ENCODE data around the gene NSRP1.

Gene NSRP1

DNA sequence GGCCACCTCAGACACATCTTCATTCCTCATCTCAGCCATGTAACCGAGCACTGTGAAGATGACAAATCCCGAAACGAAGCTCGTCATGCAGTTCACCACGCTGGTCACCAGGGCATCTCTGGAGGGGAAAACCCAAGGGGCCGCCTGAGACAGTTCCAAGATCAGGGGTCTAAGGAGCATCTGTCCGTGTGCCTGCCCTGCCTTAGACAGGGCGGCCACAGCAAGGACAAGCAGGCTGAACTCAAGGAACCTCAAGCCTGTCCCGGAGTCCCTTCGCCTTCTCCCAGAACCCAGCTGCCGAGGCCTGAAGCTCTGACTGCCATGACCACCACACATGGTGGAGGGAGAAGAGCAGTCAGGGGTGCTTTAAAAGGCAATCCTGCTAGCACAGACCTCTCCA, 96.1 kb downstream of the NSRP1 start:
- no peak overlapping the region for H3K27ac Mint-ChIP-seq
- H3K9me3 Mint-ChIP-seq: no peaks in the 10 kb centered on the region
- H3K27me3 Mint-ChIP-seq (ENCODE audit: low read depth): peaks cover 8% of the 10 kb centered on the region
- H3K36me3 Mint-ChIP-seq (ENCODE audit: low read depth): no peaks in the 10 kb centered on the region
- H3K4me1 Mint-ChIP-seq (ENCODE audit: low read depth): no peaks in the 10 kb centered on the region
- H3K4me3 Mint-ChIP-seq: no peak overlapping the region

DNA sequence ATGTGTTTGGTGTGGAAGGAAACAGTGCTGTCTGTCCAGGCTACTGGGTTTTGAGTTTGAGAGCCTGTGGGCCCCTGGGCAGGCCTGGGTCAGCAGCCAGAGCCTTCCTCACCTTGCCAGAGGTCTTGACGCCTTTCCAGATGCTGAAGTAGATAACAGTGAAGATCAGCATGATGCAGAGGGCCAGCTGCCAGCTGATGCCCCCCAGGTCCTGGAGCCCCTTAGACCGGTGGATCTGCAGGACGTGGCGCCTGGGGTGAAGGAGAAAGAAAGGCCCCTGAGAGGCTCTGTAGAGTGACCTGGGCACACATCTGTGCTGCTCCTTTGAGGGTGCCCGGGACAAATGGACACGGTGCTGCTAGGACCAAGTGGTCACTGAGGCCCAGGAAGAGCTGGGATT, 100.4 kb downstream of the NSRP1 start:
- H3K27ac Mint-ChIP-seq: no peak overlapping the region
- no peaks in the 10 kb centered on the region for H3K4me1 Mint-ChIP-seq (ENCODE audit: low read depth)
- no peaks in the 10 kb centered on the region for H3K36me3 Mint-ChIP-seq (ENCODE audit: low read depth)
- H3K4me3 Mint-ChIP-seq: no peak overlapping the region
- H3K27me3 Mint-ChIP-seq (ENCODE audit: low read depth): peaks cover 4% of the 10 kb centered on the region
- H3K9me3 Mint-ChIP-seq: no peaks in the 10 kb centered on the region

DNA sequence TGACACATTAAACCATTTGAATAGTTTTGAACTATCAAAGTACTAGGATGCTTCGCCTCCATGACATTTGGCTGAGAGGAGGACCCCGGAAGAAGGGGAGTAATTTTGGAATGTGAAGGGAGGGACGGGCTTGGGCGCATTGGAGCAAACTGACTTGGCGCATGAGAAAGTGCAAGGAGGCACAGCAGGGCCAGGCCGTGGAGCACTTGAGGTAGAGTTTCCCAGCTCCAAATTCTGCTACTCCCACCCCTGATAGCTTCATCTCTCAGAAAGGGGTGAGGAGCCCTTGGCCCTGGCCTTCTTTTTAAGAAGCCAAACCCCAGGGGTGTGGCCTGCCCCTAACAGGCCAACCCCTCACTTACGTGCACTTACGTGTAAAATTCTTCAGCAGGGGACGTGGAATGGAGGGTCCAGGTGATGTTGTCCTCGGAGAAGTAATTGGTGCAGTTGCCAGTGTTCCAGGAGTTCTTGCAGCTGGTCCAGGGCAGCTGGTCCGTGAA, 101.2 kb downstream of the NSRP1 start:
- no peak overlapping the region for H3K4me3 Mint-ChIP-seq
- H3K9me3 Mint-ChIP-seq: no peaks in the 10 kb centered on the region
- H3K36me3 Mint-ChIP-seq (ENCODE audit: low read depth): no peaks in the 10 kb centered on the region
- no peak overlapping the region for H3K27ac Mint-ChIP-seq
- H3K27me3 Mint-ChIP-seq (ENCODE audit: low read depth): peaks cover 4% of the 10 kb centered on the region
- H3K4me1 Mint-ChIP-seq (ENCODE audit: low read depth): no peaks in the 10 kb centered on the region

DNA sequence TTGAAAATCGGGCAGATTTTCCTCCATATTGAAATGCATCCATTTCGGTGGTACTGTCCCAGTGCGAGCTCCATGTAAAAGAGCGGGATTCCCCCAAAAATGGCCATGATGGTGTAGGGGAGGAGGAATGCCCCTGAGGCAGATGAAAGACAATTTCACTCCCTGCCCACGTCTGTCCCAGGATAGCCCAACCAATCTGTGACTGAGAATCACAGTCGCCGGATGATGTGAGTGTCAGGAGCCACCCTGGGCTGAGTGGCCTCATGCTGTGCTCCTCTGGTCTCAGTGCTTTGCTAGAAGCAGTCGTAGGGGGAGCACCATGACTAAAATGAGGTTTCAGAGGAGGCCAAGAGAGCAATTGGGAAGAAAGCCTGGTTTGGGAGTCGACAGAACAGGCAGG, 102.2 kb downstream of the NSRP1 start:
- H3K9me3 Mint-ChIP-seq: no peaks in the 10 kb centered on the region
- no peak overlapping the region for H3K27ac Mint-ChIP-seq
- H3K27me3 Mint-ChIP-seq (ENCODE audit: low read depth): peaks cover 4% of the 10 kb centered on the region
- no peak overlapping the region for H3K4me3 Mint-ChIP-seq
- no peaks in the 10 kb centered on the region for H3K36me3 Mint-ChIP-seq (ENCODE audit: low read depth)
- H3K4me1 Mint-ChIP-seq (ENCODE audit: low read depth): no peaks in the 10 kb centered on the region

DNA sequence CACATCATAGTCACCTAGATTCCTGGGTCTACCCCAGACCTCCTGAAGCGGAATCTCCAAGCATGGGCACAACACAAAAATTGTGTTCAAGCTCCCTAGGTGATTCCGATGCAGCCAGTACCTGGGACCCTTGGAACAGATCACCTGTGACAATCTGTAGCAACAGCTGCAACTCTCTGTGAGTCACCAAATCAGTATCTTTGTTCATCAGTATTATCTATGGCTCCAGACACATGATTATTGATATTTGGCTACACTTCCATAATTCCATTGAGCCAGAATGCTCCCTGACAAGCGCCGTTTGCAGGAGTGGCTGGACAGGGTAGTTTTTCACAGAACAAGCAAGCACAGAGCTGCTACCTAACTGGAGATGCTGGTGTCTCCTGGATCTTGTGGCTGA, 102.7 kb downstream of the NSRP1 start:
- Mint-ChIP-seq H3K4me1 (ENCODE audit: low read depth) (no peaks in the 10 kb centered on the region), H3K9me3 (no peaks in the 10 kb centered on the region), H3K4me3 (no peak overlapping the region), H3K27me3 (ENCODE audit: low read depth) (peaks cover 4% of the 10 kb centered on the region), H3K27ac (no peak overlapping the region), H3K36me3 (ENCODE audit: low read depth) (no peaks in the 10 kb centered on the region)

DNA sequence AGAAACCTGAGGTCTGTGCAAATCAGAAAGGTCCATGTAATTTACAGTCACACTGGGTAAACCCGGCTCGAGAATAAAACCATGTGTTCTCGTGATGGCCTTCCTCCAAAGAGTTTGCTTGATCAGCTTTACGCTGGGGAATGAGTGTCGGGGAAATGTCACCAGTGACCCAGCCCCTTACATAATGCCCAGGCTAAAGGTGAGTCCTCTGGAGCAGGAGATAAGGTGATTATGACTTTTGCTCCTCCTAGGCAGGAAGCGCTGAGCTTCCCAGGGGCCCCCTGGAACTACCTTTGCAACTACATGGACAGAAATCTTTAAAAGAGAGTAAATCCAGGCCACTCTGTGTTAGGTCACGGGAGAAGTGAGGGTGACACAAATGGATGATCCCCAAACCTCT, 103.2 kb downstream of the NSRP1 start:
- no peak overlapping the region for H3K4me3 Mint-ChIP-seq
- H3K4me1 Mint-ChIP-seq (ENCODE audit: low read depth): no peaks in the 10 kb centered on the region

DNA sequence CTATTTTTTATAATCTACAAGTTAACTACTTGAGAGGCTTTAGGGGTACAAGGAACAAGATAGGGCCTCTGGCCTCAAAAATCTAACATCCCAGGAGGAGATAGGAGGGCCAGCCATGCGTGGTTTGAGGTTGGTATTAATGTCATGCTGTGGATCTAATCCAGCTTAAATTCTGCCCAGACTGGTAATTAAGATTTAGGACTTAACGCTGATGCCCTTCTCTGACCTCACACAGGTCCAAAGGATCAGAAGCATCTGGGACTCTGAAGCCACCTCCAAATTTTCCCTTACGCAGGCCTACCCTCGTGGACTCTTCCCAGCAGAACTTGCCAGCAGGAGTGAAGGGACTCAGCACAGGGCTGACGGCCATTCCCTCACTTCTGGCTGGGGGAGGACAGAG, 103.8 kb downstream of the NSRP1 start:
- H3K4me3 Mint-ChIP-seq: no peak overlapping the region
- peaks cover 6% of the 10 kb centered on the region for H3K27me3 Mint-ChIP-seq (ENCODE audit: low read depth)
- no peaks in the 10 kb centered on the region for H3K36me3 Mint-ChIP-seq (ENCODE audit: low read depth)
- H3K4me1 Mint-ChIP-seq (ENCODE audit: low read depth): no peaks in the 10 kb centered on the region
- H3K27ac Mint-ChIP-seq: no peak overlapping the region
- H3K9me3 Mint-ChIP-seq: no peaks in the 10 kb centered on the region

More for the DNA sequence above, 103.2 kb downstream of the NSRP1 start:
- no peaks in the 10 kb centered on the region for H3K36me3 Mint-ChIP-seq (ENCODE audit: low read depth)
- H3K9me3 Mint-ChIP-seq: no peaks in the 10 kb centered on the region
- H3K27me3 Mint-ChIP-seq (ENCODE audit: low read depth): peaks cover 4% of the 10 kb centered on the region
- H3K27ac Mint-ChIP-seq: no peak overlapping the region

DNA sequence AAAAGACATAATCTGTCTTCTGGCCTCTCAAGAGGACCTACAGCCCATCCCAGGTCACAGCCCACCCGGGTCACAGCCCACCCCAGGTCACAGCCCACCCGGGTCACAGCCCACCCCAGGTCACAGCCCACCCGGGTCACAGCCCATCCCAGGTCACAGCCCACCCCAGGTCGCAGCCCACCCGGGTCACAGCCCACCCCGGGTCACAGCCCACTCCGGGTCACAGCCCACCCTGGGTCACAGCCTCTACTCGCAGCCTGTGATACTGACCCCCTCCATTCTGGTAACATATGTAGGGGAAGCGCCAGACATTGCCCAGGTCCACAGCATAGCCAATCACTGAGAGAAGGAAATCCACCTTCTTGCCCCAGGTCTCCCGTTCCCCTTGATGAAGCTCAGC, 104.7 kb downstream of the NSRP1 start:
- Mint-ChIP-seq H3K4me1 (ENCODE audit: low read depth) (no peaks in the 10 kb centered on the region), H3K4me3 (no peak overlapping the region), H3K36me3 (ENCODE audit: low read depth) (no peaks in the 10 kb centered on the region), H3K9me3 (no peaks in the 10 kb centered on the region), H3K27ac (no peak overlapping the region), H3K27me3 (ENCODE audit: low read depth) (peaks cover 13% of the 10 kb centered on the region)

DNA sequence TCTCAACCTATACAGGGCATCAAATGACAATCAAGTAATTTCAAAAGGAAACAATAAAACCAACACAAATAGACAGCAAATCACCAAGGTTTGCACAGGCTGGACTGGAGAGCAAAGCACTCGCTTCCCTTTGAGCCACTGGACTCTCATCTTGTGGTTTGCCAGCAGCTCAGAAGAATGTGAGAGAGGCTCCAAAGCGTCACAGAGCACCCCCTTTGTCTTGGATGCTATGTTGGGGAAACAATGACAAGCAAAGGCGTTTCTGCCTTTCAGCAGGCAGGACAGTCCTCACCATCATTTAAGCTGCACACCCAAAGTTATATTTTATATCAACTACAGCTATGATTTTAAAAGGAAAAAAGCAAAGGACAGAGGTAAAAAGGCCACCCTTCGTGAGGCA, 105.6 kb downstream of the NSRP1 start:
- no peak overlapping the region for H3K27ac Mint-ChIP-seq
- H3K4me3 Mint-ChIP-seq: no peak overlapping the region
- H3K36me3 Mint-ChIP-seq (ENCODE audit: low read depth): no peaks in the 10 kb centered on the region
- H3K4me1 Mint-ChIP-seq (ENCODE audit: low read depth): no peaks in the 10 kb centered on the region
- peaks cover 13% of the 10 kb centered on the region for H3K27me3 Mint-ChIP-seq (ENCODE audit: low read depth)
- H3K9me3 Mint-ChIP-seq: no peaks in the 10 kb centered on the region

DNA sequence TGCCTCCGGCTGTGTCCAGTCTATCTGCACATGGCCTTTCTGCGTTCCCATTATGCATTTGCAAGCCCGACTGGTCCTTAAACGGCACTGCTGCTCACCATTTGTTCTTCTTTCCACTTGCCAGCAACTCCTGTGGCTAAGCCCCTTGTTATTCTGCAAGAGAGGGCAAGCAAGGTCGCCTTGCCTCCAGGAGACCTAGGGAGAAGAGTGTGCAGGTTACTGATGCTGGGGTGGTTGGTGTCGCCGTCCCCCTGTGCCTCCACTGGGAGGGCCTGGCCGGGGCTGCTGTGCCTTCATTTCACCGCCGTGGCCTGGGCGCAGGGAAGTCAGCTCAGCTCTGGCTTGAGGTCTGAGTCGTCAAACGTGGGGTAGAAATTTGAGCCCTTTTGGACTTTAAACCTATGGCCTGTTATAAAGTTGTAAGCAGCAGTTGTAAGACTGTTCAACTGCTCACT, 106.1 kb downstream of the NSRP1 start:
- Mint-ChIP-seq H3K9me3 (no peaks in the 10 kb centered on the region), H3K4me3 (no peak overlapping the region), H3K4me1 (ENCODE audit: low read depth) (no peaks in the 10 kb centered on the region), H3K27ac (no peak overlapping the region), H3K27me3 (ENCODE audit: low read depth) (peaks cover 13% of the 10 kb centered on the region), H3K36me3 (ENCODE audit: low read depth) (no peaks in the 10 kb centered on the region)

DNA sequence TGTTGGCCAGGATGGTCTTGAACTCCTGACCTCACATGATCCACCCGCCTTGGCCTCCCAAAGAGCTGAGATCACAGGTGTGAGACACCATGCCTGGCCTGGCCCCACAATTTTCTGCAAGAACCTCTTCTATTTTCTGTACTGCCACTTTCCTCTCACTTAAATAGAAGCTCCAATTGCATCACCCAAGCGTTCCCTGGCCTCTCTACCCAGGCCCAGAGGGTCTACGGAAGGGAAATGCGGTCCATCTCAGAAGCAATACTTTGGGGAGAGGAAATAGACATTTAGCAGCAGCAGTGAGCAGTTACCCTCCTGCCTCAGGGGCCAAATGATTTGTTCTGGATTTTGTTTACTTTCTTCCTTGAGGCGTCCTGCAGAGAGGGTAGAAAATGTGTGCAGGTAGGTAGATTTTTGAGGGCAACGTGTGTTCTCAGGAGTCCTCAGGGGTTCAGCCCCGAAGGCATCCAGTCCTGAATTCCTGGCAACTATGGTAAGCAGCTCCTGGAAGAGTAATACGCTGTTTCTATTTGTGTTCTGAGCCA, 107.9 kb downstream of the NSRP1 start:
- Mint-ChIP-seq H3K4me3 (no peak overlapping the region), H3K27me3 (ENCODE audit: low read depth) (peaks cover 13% of the 10 kb centered on the region), H3K9me3 (no peaks in the 10 kb centered on the region), H3K27ac (no peak overlapping the region), H3K4me1 (ENCODE audit: low read depth) (no peaks in the 10 kb centered on the region), H3K36me3 (ENCODE audit: low read depth) (no peaks in the 10 kb centered on the region)

DNA sequence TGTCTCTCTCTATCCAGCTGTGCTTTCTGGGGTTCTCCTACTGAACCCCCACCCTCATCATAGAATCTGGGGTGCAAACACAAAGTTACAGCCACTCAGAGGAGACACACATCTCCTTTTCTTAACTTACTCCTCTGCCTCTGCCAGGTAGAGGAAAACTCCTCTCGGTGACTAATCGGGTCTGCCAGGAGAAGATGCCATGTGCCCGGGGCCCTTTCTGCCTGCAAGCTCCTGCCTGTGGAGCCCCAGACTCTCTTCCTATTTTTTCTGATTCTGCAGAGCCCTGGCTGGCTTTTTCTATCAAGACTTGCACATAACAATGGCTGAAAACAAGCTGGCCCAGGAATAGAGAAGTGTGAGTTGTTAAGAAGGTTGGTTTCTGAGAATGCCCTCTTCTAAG, 108.5 kb downstream of the NSRP1 start:
- Mint-ChIP-seq H3K4me3 (no peak overlapping the region), H3K4me1 (ENCODE audit: low read depth) (no peaks in the 10 kb centered on the region), H3K27me3 (ENCODE audit: low read depth) (peaks cover 13% of the 10 kb centered on the region), H3K9me3 (no peaks in the 10 kb centered on the region), H3K36me3 (ENCODE audit: low read depth) (no peaks in the 10 kb centered on the region), H3K27ac (no peak overlapping the region)

DNA sequence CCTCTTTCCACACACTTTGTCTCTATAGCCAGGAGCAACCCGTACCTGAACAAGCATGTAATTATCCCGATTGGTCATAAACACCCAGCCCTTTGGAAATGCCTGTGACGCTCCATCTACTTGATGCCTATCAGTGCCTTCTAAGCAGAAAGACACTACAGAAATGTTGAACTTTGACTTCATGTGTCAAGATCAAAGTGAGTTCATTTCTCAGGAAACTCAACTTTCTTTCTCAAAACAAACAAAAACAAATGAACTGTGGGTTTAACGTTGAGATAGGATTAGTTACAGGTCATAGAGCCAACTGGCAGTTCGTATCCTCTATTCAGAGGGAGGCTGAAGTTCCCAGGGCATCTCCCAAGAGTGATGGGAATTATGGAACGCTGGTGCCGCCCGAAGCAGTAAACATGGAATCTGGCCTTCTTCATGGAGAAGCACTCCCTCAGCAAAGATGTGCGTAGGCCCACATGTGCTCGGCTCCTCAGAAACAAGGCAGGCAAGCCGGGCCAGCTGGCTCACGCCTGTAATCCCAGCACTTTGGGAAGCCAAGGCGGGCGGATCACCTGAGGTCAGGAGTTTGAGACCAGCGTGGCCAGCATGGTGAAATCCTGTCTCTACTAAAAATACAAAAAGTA, 109.4 kb downstream of the NSRP1 start:
- Mint-ChIP-seq H3K9me3 (no peaks in the 10 kb centered on the region), H3K27me3 (ENCODE audit: low read depth) (peaks cover 22% of the 10 kb centered on the region), H3K4me1 (ENCODE audit: low read depth) (no peaks in the 10 kb centered on the region), H3K36me3 (ENCODE audit: low read depth) (no peaks in the 10 kb centered on the region), H3K4me3 (no peak overlapping the region), H3K27ac (no peak overlapping the region)

DNA sequence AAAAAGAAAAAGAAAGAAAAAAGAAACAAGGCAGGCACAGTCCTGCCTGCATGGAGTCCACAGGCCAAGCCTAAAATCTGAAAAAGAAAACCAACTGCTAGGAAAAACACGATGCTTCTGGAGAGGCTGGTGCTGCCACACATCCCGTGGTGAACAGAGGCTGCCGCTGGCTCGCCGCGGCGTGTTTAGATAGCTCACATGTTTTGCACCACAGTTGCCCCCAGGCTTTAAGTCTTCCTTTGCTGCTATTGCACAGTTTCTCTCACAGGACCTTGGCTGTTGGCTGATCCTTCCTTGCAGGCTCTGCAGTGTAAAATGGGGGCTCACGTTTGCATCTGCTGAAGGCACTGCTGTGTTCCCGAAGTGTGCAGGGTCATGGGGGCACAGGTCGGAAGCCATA, 110.3 kb downstream of the NSRP1 start:
- no peak overlapping the region for H3K4me3 Mint-ChIP-seq
- peaks cover 23% of the 10 kb centered on the region for H3K27me3 Mint-ChIP-seq (ENCODE audit: low read depth)

DNA sequence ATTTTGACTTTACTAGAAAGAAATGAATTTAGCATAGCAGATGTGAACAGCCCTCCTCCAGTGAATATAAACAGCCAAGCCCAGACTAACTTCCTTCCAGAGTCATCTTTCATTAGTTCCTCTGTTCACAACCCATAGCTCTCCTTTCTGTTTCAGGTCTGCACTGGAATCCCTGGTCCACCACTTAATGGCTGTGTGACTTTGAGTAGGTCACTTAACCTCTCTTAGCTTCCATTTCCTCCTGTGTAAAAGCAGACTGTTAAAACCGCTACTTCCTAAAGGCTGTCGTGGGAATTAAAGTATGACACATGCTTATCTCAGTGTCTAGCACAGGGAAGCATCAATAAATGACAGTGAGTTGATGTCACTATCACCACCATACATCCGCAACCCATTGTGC, 111.4 kb downstream of the NSRP1 start:
- H3K9me3 Mint-ChIP-seq: no peaks in the 10 kb centered on the region
- peaks cover 31% of the 10 kb centered on the region for H3K27me3 Mint-ChIP-seq (ENCODE audit: low read depth)
- H3K4me3 Mint-ChIP-seq: no peak overlapping the region
- no peak overlapping the region for H3K27ac Mint-ChIP-seq
- no peaks in the 10 kb centered on the region for H3K36me3 Mint-ChIP-seq (ENCODE audit: low read depth)
- no peaks in the 10 kb centered on the region for H3K4me1 Mint-ChIP-seq (ENCODE audit: low read depth)

More for the DNA sequence above, 110.3 kb downstream of the NSRP1 start:
- Mint-ChIP-seq H3K9me3 (no peaks in the 10 kb centered on the region), H3K27ac (no peak overlapping the region), H3K4me1 (ENCODE audit: low read depth) (no peaks in the 10 kb centered on the region), H3K36me3 (ENCODE audit: low read depth) (no peaks in the 10 kb centered on the region)

All from T-helper 1 cell treated with Interleukin-12 subunit alpha and Interleukin-12 subunit beta and Interleukin-4 antibody, amounts not matched to agents 30 μg/mL and 1 μg/mL, for 36 hours (primary cell).